ENCODE measurements around the gene C1QL3. TPM values are rescaled to one million over a fixed set of nuclear protein-coding genes. Genes with fewer than 3 reads are reported as not detected.

The C1QL3 gene
- total and polyA plus RNA-seq, 8 donors = 0.13 to 1.3 (median 0.64) TPM; not detected in 2

DNA sequence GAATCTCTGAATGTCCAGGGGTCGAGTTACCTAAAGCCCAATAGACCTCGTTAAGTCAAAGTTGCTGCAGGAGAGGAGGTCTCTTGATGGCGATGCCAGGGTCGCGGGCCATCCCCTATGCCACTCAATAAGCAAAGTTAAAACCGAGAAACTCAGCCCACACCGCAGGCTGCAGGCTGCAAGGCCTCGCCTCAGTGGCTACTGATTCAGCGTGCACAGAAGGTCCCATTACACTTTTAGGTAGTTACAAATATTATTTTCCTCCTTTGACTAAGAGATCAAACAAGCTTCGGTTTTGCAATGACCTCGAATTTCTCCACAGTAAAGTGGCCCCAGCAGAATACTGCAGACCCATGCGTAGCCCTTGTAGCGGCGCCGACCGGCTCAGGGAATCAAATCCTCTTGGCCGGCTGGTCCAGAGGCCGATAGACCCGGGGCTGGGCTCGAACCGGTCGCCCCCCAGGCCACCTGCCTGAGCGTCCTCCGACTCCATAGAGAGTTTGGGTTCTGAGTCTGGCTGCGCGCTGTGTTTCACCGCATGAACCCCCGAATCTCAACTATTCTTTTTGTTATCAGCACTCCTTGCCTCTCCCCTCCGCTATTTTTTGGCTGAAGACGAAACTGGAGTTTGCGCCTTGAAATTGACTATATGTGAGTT is 2.3 kb downstream of the C1QL3 start:
- TF ChIP-seq, protein P1, sequence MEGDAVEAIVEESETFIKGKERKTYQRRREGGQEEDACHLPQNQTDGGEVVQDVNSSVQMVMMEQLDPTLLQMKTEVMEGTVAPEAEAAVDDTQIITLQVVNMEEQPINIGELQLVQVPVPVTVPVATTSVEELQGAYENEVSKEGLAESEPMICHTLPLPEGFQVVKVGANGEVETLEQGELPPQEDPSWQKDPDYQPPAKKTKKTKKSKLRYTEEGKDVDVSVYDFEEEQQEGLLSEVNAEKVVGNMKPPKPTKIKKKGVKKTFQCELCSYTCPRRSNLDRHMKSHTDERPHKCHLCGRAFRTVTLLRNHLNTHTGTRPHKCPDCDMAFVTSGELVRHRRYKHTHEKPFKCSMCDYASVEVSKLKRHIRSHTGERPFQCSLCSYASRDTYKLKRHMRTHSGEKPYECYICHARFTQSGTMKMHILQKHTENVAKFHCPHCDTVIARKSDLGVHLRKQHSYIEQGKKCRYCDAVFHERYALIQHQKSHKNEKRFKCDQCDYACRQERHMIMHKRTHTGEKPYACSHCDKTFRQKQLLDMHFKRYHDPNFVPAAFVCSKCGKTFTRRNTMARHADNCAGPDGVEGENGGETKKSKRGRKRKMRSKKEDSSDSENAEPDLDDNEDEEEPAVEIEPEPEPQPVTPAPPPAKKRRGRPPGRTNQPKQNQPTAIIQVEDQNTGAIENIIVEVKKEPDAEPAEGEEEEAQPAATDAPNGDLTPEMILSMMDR (IDR thresholded peaks at IDR 0.05) = no peak
- ATAC-seq = no peak
- Histone ChIP-seq H3K4me3 (no peak overlapping the region), H3K9me3 (no peaks in the 10 kb centered on the region), H3K27me3 (peaks cover 42 to 54% of the 10 kb centered on the region in 2 donors), H3K27ac (no peak overlapping the region), H3K36me3 (no peaks in the 10 kb centered on the region), H3K4me1 (peaks cover 8 to 27% of the 10 kb centered on the region in 2 donors)
- intact Hi-C loops (cut with DNase I) = no loop called here
- peak in 1 of 4 donors; percentile 63 for DNase-seq

DNA sequence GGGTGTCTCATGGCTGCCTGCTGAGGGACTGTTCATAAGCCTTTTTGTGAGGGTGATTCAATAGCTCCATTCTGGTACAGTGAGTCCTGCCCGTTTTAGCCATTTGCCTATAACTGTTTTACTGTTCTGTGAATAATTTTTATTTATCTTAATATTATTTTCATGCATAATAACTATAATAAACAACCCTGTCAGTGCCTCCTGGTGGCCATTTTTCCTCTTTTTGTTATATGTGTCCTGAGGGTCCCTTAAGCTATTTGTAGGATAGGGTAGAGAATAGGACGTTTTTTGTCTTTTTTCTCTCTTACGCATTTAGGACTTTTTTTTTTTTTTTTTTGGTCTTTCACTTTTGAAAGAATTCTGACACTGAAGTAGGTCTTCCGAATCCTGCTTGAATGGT is 2.9 kb downstream of the C1QL3 start:
- Histone ChIP-seq H3K9me3 (no peaks in the 10 kb centered on the region), H3K27me3 (peaks cover 42 to 50% of the 10 kb centered on the region in 2 donors), H3K4me1 (peaks cover 8 to 27% of the 10 kb centered on the region in 2 donors), H3K36me3 (no peaks in the 10 kb centered on the region), H3K4me3 (no peak overlapping the region), H3K27ac (no peak overlapping the region)
- no peak for DNase-seq
- TF ChIP-seq, protein P1 (IDR thresholded peaks at IDR 0.05) = no peak
- no peak for ATAC-seq
- intact Hi-C loops (cut with DNase I) = no loop called here

DNA sequence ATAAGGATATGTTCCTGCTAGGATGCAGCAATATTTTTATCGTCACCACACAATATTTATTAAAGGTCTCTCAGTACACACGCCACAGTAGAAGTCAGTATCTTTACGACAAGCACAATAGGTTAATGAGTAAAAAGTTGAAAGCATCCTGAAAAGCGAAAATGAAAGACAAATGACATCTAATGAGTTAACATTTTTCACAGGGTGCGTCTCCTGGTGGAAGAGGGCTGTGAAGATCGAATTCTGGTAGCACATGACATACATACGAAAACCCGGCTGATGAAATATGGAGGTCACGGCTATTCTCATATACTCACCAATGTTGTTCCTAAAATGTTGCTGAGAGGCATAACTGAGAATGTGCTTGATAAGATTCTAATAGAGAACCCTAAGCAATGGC is 10.8 kb downstream of the C1QL3 start:
- intact Hi-C loops (cut with DNase I) = no loop called here
- ATAC-seq = no peak
- TF ChIP-seq, protein P1 (IDR thresholded peaks at IDR 0.05) = no peak

DNA sequence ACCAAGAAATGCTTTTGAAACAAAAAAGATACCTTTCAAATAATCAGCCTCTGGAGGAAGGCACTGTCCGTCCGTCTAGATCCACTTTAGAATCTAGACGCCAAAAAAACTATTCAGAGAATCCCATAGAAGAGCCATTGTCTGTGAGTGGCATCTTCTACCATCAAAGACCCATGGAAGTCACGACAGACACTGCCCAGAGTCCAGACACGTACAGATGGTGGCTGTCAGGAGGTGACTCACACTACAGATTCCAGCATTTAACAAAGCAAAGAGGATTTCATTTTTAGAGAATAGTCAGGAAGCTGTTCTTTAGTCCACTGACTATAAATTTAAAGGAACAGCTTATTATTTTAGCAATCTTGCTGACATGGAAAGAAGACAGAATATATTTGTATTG is 11.7 kb downstream of the C1QL3 start:
- no peak for ATAC-seq
- H3K27me3 ChIP-seq = no peaks in the 10 kb centered on the region
- H3K27ac ChIP-seq = no peak overlapping the region
- TF ChIP-seq, protein P1 (IDR thresholded peaks at IDR 0.05) = no peak
- DNase-seq = no peak
- H3K36me3 ChIP-seq = peaks cover 0 to 9% of the 10 kb centered on the region in 2 donors
- no peaks in the 10 kb centered on the region for H3K9me3 ChIP-seq
- intact Hi-C loops (cut with DNase I) = no loop called here
- no peaks in the 10 kb centered on the region for H3K4me1 ChIP-seq
- no peak overlapping the region for H3K4me3 ChIP-seq

More for the DNA sequence above, 10.8 kb downstream of the C1QL3 start:
- Histone ChIP-seq H3K27ac (no peak overlapping the region), H3K9me3 (no peaks in the 10 kb centered on the region), H3K27me3 (no peaks in the 10 kb centered on the region), H3K4me3 (no peak overlapping the region), H3K4me1 (no peaks in the 10 kb centered on the region), H3K36me3 (peaks cover 0 to 9% of the 10 kb centered on the region in 2 donors)
- DNase-seq = no peak

DNA sequence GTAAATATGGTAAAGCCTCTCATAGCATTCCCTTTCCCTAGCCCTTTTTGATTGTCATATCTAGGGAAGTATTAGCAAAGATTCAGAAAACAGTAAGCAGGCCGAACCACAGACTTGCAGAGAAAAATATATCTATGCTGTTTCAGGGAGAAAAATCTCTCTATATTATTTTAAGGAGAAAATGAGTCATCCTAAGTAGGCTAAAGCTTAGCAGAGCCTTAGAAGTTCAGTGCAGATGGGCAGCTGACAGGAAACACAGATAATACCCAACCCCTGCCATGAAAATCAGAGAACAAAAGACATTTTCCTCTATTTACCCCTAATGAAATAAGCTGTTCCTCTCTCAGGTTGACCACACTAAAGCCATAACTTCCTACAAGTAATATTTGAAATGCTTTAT is 16.5 kb downstream of the C1QL3 start:
- intact Hi-C loops (cut with DNase I) = no loop called here
- no peaks in the 10 kb centered on the region for H3K27me3 ChIP-seq
- H3K36me3 ChIP-seq = peaks cover 0 to 9% of the 10 kb centered on the region in 2 donors
- H3K9me3 ChIP-seq = no peaks in the 10 kb centered on the region
- DNase-seq (no peak), ATAC-seq (no peak)
- no peaks in the 10 kb centered on the region for H3K4me1 ChIP-seq
- TF ChIP-seq, protein P1 (IDR thresholded peaks at IDR 0.05) = no peak
- no peak overlapping the region for H3K4me3 ChIP-seq
- no peak overlapping the region for H3K27ac ChIP-seq
